IMR-90 (cell line): ENCODE measurements around the gene CRYBG2. TPM values are rescaled to one million over a fixed set of nuclear protein-coding genes. Genes with fewer than 3 reads are reported as not detected.

Source experiments
- ATAC-seq: fragments of 200-7000 bp; cut with Tn5 transposase; 2 replicates; pipeline ENCODE4 v1.9.1; 2020; ENCODE audit warnings: low read depth, mild to moderate bottlenecking, moderate library complexity
- BruUV-seq: library from RNA; stranded (reverse); fragments of 400-500 nt; replicated peaks from 2 replicates; lab custom pipeline; 2021; lab: Mats Ljungman, UMichigan
- CTCF ChIA-PET: fragments of 300-600 bp; formaldehyde crosslinking; extraction: SDS; loops from one replicate; lab custom pipeline; 2021; ENCODE audit warnings: antibody characterized with exemption; lab: Yijun Ruan, JAX
- POLR2A ChIA-PET: fragments of 300-600 bp; sonication (Branson Sonifier 250); formaldehyde crosslinking; loops from one replicate; lab custom pipeline; 2022; ENCODE audit warnings: antibody characterized with exemption; ENCODE audit not compliant: unreplicated experiment; lab: Charles Lee
- DNase-seq: peaks from one replicate; pipeline ENCODE4 v3.0.0; 2013
- H2AFZ ChIP-seq: replicated peaks from 2 replicates; pipeline ENCODE3; 2013; ENCODE audit warnings: low read length, mild to moderate bottlenecking; ENCODE audit not compliant: poor library complexity
- H2AK5ac ChIP-seq: 2 replicates; pipeline ENCODE4 v1.6.1; 2013; ENCODE audit warnings: low read depth, low read length, inconsistent platforms
- H2AK9ac ChIP-seq: replicated peaks from 2 replicates; pipeline ENCODE3; 2013; ENCODE audit warnings: mild to moderate bottlenecking, low read depth, low read length, moderate library complexity; ENCODE audit not compliant: poor library complexity
- H2BK120ac ChIP-seq: 2 replicates; pipeline ENCODE4 v1.6.1; 2013; ENCODE audit warnings: low read depth, low read length, inconsistent platforms
- H2BK15ac ChIP-seq: 3 replicates; pipeline ENCODE4 v1.6.1; 2013; ENCODE audit warnings: low read depth, low read length, inconsistent platforms
- H2BK20ac ChIP-seq: 2 replicates; pipeline ENCODE4 v1.6.1; 2013; ENCODE audit warnings: low read depth, mild to moderate bottlenecking, inconsistent platforms, low read length, moderate library complexity
- H2BK5ac ChIP-seq: 2 replicates; pipeline ENCODE4 v1.6.1; 2013; ENCODE audit warnings: mild to moderate bottlenecking, low read depth, low read length, inconsistent platforms; ENCODE audit not compliant: poor library complexity, severe bottlenecking
- H3K14ac ChIP-seq: replicated peaks from 2 replicates; pipeline ENCODE4 v1.6.1; 2013; ENCODE audit warnings: low read depth, low read length, inconsistent platforms
- H3K18ac ChIP-seq: 2 replicates; pipeline ENCODE4 v1.6.1; 2013; ENCODE audit warnings: low read depth, low read length, control low read depth
- H3K23ac ChIP-seq: 2 replicates; pipeline ENCODE4 v1.6.1; 2013; ENCODE audit warnings: low read depth, low read length, inconsistent platforms
- H3K27ac ChIP-seq: 2 replicates; pipeline ENCODE4 v1.5.1; 2013; ENCODE audit warnings: mild to moderate bottlenecking, control low read depth, low read length; ENCODE audit not compliant: insufficient read depth
- H3K27me3 ChIP-seq: 2 replicates; pipeline ENCODE4 v1.6.1; 2013; ENCODE audit warnings: low read length; ENCODE audit not compliant: control insufficient read depth, insufficient read depth
- H3K36me3 ChIP-seq: 2 replicates; pipeline ENCODE4 v1.6.1; 2013; ENCODE audit warnings: low read length, mixed read lengths; ENCODE audit not compliant: control insufficient read depth, insufficient read depth
- H3K4ac ChIP-seq: 2 replicates; pipeline ENCODE4 v1.6.1; 2013; ENCODE audit warnings: low read depth, low read length, inconsistent platforms
- H3K4me1 ChIP-seq: 2 replicates; pipeline ENCODE4 v1.6.1; 2013; ENCODE audit warnings: low read length, mixed read lengths; ENCODE audit not compliant: control insufficient read depth, insufficient read depth
- H3K4me2 ChIP-seq: 2 replicates; pipeline ENCODE4 v1.6.1; 2013; ENCODE audit warnings: low read depth, mild to moderate bottlenecking, control low read depth, low read length, moderate library complexity
- H3K4me3 ChIP-seq: 2 replicates; pipeline ENCODE4 v1.5.1; 2013; ENCODE audit warnings: low read depth, mild to moderate bottlenecking, control low read depth, low read length, moderate library complexity; ENCODE audit not compliant: insufficient read depth
- H3K56ac ChIP-seq: 2 replicates; pipeline ENCODE4 v1.6.1; 2013; ENCODE audit warnings: low read length, inconsistent platforms; ENCODE audit not compliant: insufficient read depth; ENCODE audit errors: extremely low read depth
- H3K79me1 ChIP-seq, 2 experiments: 2 replicates each; pipeline ENCODE4 v1.6.1; 2013; ENCODE audit warnings: low read length in 2 of 2, inconsistent platforms in 1 of 2, low read depth in 1 of 2
- H3K9ac ChIP-seq: 2 replicates; pipeline ENCODE4 v1.6.1; 2013; ENCODE audit warnings: low read depth, low read length, control low read depth
- H3K9me1 ChIP-seq: 2 replicates; pipeline ENCODE4 v1.6.1; 2013; ENCODE audit warnings: low read length, inconsistent platforms; ENCODE audit not compliant: insufficient read depth
- H3K9me3 ChIP-seq: 2 replicates; pipeline ENCODE4 v1.6.1; 2013; ENCODE audit warnings: low read length; ENCODE audit not compliant: control insufficient read depth, insufficient read depth
- H4K20me1 ChIP-seq: 2 replicates; pipeline ENCODE4 v1.6.1; 2013; ENCODE audit warnings: low read length, inconsistent platforms; ENCODE audit not compliant: insufficient read depth
- H4K5ac ChIP-seq: 2 replicates; pipeline ENCODE4 v1.6.1; 2013; ENCODE audit warnings: mild to moderate bottlenecking, low read depth, low read length, control low read depth
- H4K8ac ChIP-seq, 2 experiments: 2 replicates each; pipeline ENCODE4 v1.6.1; 2013; ENCODE audit warnings: low read depth in 2 of 2, low read length in 2 of 2, control low read depth in 1 of 2, inconsistent platforms in 1 of 2
- H4K91ac ChIP-seq: 2 replicates; pipeline ENCODE4 v1.6.1; 2013; ENCODE audit warnings: low read depth, low read length, inconsistent platforms; ENCODE audit not compliant: insufficient read depth
- BHLHE40 ChIP-seq: fragments of 150-350 bp; IDR thresholded peaks from 2 replicates; pipeline ENCODE4 v1.6.1; 2016; ENCODE audit warnings: mild to moderate bottlenecking, low read depth, low read length
- CEBPB ChIP-seq: IDR thresholded peaks from 2 replicates; pipeline ENCODE4 v1.6.1; 2012; ENCODE audit warnings: low read depth, low read length, improper control_type of control experiment
- FOS ChIP-seq: fragments of 150-350 bp; IDR thresholded peaks from 2 replicates; pipeline ENCODE4 v1.6.1; 2016; ENCODE audit warnings: low read depth, low read length
- MAFK ChIP-seq: IDR thresholded peaks from 2 replicates; pipeline ENCODE4 v1.6.1; 2012; ENCODE audit warnings: low read depth, low read length, improper control_type of control experiment
- MAZ ChIP-seq: IDR thresholded peaks from 2 replicates; pipeline ENCODE4 v1.6.1; 2012; ENCODE audit warnings: low read depth, mild to moderate bottlenecking, low read length, improper control_type of control experiment, moderate library complexity, borderline replicate concordance
- MXI1 ChIP-seq: IDR thresholded peaks from 2 replicates; pipeline ENCODE4 v1.6.1; 2012; ENCODE audit warnings: low read depth, mild to moderate bottlenecking, low read length, moderate library complexity, borderline replicate concordance
- NFE2L2 ChIP-seq: fragments of 150-350 bp; IDR thresholded peaks from 2 replicates; pipeline ENCODE4 v1.6.1; 2016; ENCODE audit warnings: low read depth, mild to moderate bottlenecking, low read length
- POLR2A ChIP-seq: IDR thresholded peaks from 2 replicates; pipeline ENCODE4 v1.6.1; 2012; ENCODE audit warnings: mild to moderate bottlenecking, low read depth, low read length
- RFX5 ChIP-seq: IDR thresholded peaks from 2 replicates; pipeline ENCODE4 v1.8.0; 2012; ENCODE audit warnings: low read depth, mild to moderate bottlenecking, low read length, moderate library complexity
- SMC3 ChIP-seq: fragments of 150-350 bp; IDR thresholded peaks from 2 replicates; pipeline ENCODE4 v1.6.1; 2016; ENCODE audit warnings: low read depth, mild to moderate bottlenecking, antibody characterized with exemption, low read length, moderate library complexity
- WGBS, 2 experiments: methylation state at CpG; one replicate each; pipeline versions ENCODE4 v1.1.5 to v1.1.7; 2013; ENCODE audit warnings: missing lambda C conversion rate in 2 of 2; ENCODE audit not compliant: insufficient read length in 1 of 2; ENCODE audit errors: extremely low coverage in 2 of 2; 5-methylcytosine and 5-hydroxymethylcytosine counted together
- dilution Hi-C: fragments of 300-500 bp; cut with HindIII; formaldehyde crosslinking; loops from one replicate; pipeline ENCODE4 v1.14.3; 2018; ENCODE audit warnings: low sequenced_read_pairs; ENCODE audit not compliant: unreplicated experiment
- in situ Hi-C: fragments of 300-500 bp; cut with MboI; formaldehyde crosslinking; loops from 3 replicates; pipeline ENCODE4 v1.14.3; 2019; ENCODE audit warnings: low sequenced_read_pairs, inconsistent platforms, mixed read lengths
- intact Hi-C: fragments of 100-400 bp; cut with micrococcal nuclease; formaldehyde crosslinking; loops from 2 replicates; pipeline ENCODE4 v1.10.0; 2022
- polyA plus RNA-seq, 3 experiments: library from polyadenylated mRNA; depleted of rRNA; stranded (reverse); fragments of >200 nt; gene quantifications; 2 replicates each; pipeline ENCODE4 v1.2.3, GENCODE V29; 2012; ENCODE audit warnings: low replicate concordance in 1 of 3
- total RNA-seq: library from RNA; depleted of rRNA; stranded (reverse); fragments of >200 nt; gene quantifications from 2 replicates; pipeline ENCODE4 v1.2.3, GENCODE V29; 2012
- TF ChIP-seq, protein P1 (sequence below): fragments of 150-350 bp; IDR thresholded peaks from 2 replicates; pipeline ENCODE4 v1.6.1; 2016; ENCODE audit warnings: low read depth, mild to moderate bottlenecking, low read length, moderate library complexity, borderline replicate concordance
- TF ChIP-seq, protein P2 (sequence below): fragments of 150-350 bp; IDR thresholded peaks from 2 replicates; pipeline ENCODE4 v1.6.1; 2017; ENCODE audit warnings: mild to moderate bottlenecking, antibody characterized with exemption, low read length, low read depth

The CRYBG2 gene
- total and polyA plus RNA-seq, 2 of the 4 experiments (the other 2 are of a cell fraction), result not detected

DNA sequence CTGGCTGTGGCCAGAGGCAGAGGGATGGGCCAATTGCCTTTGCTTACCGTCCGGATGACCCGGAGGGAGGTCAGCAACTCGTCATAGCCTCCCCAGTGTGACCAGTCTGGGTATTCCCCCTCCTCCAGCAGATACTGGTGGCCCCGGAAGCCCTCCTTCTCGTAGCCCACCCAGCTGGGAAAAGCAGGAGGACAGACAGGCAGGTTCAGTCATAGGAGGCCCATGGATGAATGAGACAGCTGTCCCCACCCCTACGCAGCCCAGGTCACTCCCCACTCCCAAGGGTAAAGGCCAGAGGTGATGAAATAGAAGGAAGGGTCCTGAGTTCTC lies 16.8 kb downstream of the CRYBG2 start:
- in situ Hi-C loops, result no loop called here
- peaks cover 4% of the 10 kb centered on the region; the same call in 1 of the 2 replicates for H3K4me1 ChIP-seq
- no peaks in the 10 kb centered on the region for H4K20me1 ChIP-seq
- no CpG with 5 or more reads among the region's 7 CpGs for WGBS, 2 experiments
- no peak overlapping the region for H3K18ac ChIP-seq
- no peak overlapping the region for H3K9ac ChIP-seq
- no peak for ATAC-seq
- H3K27ac ChIP-seq, result no peak overlapping the region
- ChIA-PET CTCF (no interaction called here), POLR2A (no interaction called here)
- no peaks in the 10 kb centered on the region for H3K79me1 ChIP-seq
- H3K14ac ChIP-seq, result no peak overlapping the region
- H3K9me1 ChIP-seq, result no peaks in the 10 kb centered on the region
- BruUV-seq, result no TSS peak
- no peak overlapping the region for H4K5ac ChIP-seq
- no peak overlapping the region for H2BK20ac ChIP-seq
- no peak overlapping the region for H3K4me2 ChIP-seq
- peak overlapping the region; percentile 15; the same call in 1 of the 2 replicates for H2BK120ac ChIP-seq
- no peak overlapping the region for H3K4ac ChIP-seq
- H3K9me3 ChIP-seq, result no peaks in the 10 kb centered on the region
- H2BK15ac ChIP-seq, result no peak overlapping the region
- no peaks in the 10 kb centered on the region for H3K36me3 ChIP-seq
- peaks cover 47% of the 10 kb centered on the region for H3K27me3 ChIP-seq
- H2AFZ ChIP-seq, result no peak overlapping the region
- TF ChIP-seq MAZ (no peak), FOS (no peak), POLR2A (no peak), SMC3 (no peak), MXI1 (no peak), BHLHE40 (no peak), NFE2L2 (no peak), CEBPB (no peak), RFX5 (no peak), MAFK (no peak)
- TF ChIP-seq, protein P1, sequence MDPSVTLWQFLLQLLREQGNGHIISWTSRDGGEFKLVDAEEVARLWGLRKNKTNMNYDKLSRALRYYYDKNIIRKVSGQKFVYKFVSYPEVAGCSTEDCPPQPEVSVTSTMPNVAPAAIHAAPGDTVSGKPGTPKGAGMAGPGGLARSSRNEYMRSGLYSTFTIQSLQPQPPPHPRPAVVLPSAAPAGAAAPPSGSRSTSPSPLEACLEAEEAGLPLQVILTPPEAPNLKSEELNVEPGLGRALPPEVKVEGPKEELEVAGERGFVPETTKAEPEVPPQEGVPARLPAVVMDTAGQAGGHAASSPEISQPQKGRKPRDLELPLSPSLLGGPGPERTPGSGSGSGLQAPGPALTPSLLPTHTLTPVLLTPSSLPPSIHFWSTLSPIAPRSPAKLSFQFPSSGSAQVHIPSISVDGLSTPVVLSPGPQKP, result no peak
- TF ChIP-seq, protein P2, sequence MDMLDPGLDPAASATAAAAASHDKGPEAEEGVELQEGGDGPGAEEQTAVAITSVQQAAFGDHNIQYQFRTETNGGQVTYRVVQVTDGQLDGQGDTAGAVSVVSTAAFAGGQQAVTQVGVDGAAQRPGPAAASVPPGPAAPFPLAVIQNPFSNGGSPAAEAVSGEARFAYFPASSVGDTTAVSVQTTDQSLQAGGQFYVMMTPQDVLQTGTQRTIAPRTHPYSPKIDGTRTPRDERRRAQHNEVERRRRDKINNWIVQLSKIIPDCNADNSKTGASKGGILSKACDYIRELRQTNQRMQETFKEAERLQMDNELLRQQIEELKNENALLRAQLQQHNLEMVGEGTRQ, result no peak
- H4K8ac ChIP-seq, result no peak overlapping the region
- H3K4me3 ChIP-seq, result no peak overlapping the region
- no peak for DNase-seq
- intact Hi-C loops, result no loop called here
- no peak overlapping the region for H3K56ac ChIP-seq
- no peak overlapping the region for H3K23ac ChIP-seq
- H2BK5ac ChIP-seq, result no peak overlapping the region
- dilution Hi-C loops, result no loop called here
- no peak overlapping the region for H4K91ac ChIP-seq
- peak overlapping the region; percentile 61 for H2AK9ac ChIP-seq
- no peak overlapping the region for H2AK5ac ChIP-seq
